HepG2 (cell line): ENCODE data around the gene MYLK. TPM values are rescaled to one million over a fixed set of nuclear protein-coding genes. Genes with fewer than 3 reads are reported as not detected.

Source experiments
- ATF2 ChIP-seq: sonication (generic); formaldehyde crosslinking; IDR thresholded peaks from 2 replicates; pipeline ENCODE4 v1.4.0; 2020; ENCODE audit warnings: missing genetic modification reagents
- ATF7 ChIP-seq, 2 experiments: fragments of 450-650 bp in 1 of 2; sonication (generic) in 1 of 2; formaldehyde crosslinking in 1 of 2; IDR thresholded peaks; 2 replicates each; pipeline versions ENCODE4 v1.4.0 to v1.6.1; 2016 to 2020; ENCODE audit warnings: antibody characterized with exemption in 1 of 2, mild to moderate bottlenecking in 1 of 2, missing genetic modification reagents in 1 of 2
- CAMTA2 ChIP-seq: sonication (generic); formaldehyde crosslinking; IDR thresholded peaks from 2 replicates; pipeline ENCODE4 v1.4.0; 2020; ENCODE audit warnings: mild to moderate bottlenecking, missing genetic modification reagents, borderline replicate concordance
- E2F2 ChIP-seq: sonication (generic); formaldehyde crosslinking; IDR thresholded peaks from 2 replicates; pipeline ENCODE4 v1.4.0; 2020; ENCODE audit warnings: missing genetic modification reagents, borderline replicate concordance
- EHMT2 ChIP-seq: fragments of 200-600 bp; sonication (generic); IDR thresholded peaks from 2 replicates; pipeline ENCODE4 v1.7.0; 2017; ENCODE audit warnings: antibody characterized with exemption, low read depth, low read length, borderline replicate concordance
- HNF4G ChIP-seq, 2 experiments: sonication (generic) in 1 of 2; formaldehyde crosslinking in 1 of 2; IDR thresholded peaks; 2 replicates each; pipeline versions ENCODE4 v1.4.0 to v1.6.1; 2011 to 2020; ENCODE audit warnings: borderline replicate concordance in 2 of 2, low read depth in 2 of 2, mild to moderate bottlenecking in 2 of 2, low read length in 1 of 2, missing genetic modification reagents in 1 of 2, moderate library complexity in 1 of 2
- MED1 ChIP-seq: sonication (generic); formaldehyde crosslinking; IDR thresholded peaks from 2 replicates; pipeline ENCODE4 v1.4.0; 2020; ENCODE audit warnings: missing genetic modification reagents
- MXD4 ChIP-seq: IDR thresholded peaks from 2 replicates; pipeline ENCODE4 v1.6.1; 2016; ENCODE audit warnings: mild to moderate bottlenecking, missing biosample characterization, missing genetic modification reagents
- RBFOX2 ChIP-seq: fragments of 200-400 bp; formaldehyde crosslinking; IDR thresholded peaks from 2 replicates; pipeline ENCODE4 v1.6.1; 2017; ENCODE audit warnings: low read depth, mild to moderate bottlenecking, low read length
- SMAD9 ChIP-seq: sonication (generic); formaldehyde crosslinking; IDR thresholded peaks from 2 replicates; pipeline ENCODE4 v1.5.1; 2020; ENCODE audit warnings: mild to moderate bottlenecking, missing genetic modification reagents
- TBX3 ChIP-seq: fragments of 450-650 bp; IDR thresholded peaks from 2 replicates; pipeline ENCODE4 v1.6.1; 2017; ENCODE audit warnings: antibody characterized with exemption, mild to moderate bottlenecking, inconsistent platforms, borderline replicate concordance
- TRIM22 ChIP-seq: fragments of 450-650 bp; IDR thresholded peaks from 2 replicates; pipeline ENCODE4 v1.6.1; 2017
- XRCC5 ChIP-seq: fragments of 200-400 bp; formaldehyde crosslinking; optimal IDR thresholded peaks from 2 replicates; pipeline ENCODE3; 2017; ENCODE audit warnings: mild to moderate bottlenecking, low read length
- YY1 ChIP-seq: IDR thresholded peaks from 2 replicates; pipeline ENCODE4 v1.6.1; 2011; ENCODE audit warnings: low read length, low read depth, moderate library complexity, mild to moderate bottlenecking; ENCODE audit not compliant: insufficient read depth, insufficient replicate concordance
- ZNF292 ChIP-seq: sonication (generic); formaldehyde crosslinking; IDR thresholded peaks from 2 replicates; pipeline ENCODE4 v1.8.1; 2022; ENCODE audit warnings: mild to moderate bottlenecking, low read depth, missing genetic modification reagents, borderline replicate concordance
- ZNF619 ChIP-seq: sonication (generic); formaldehyde crosslinking; IDR thresholded peaks from 2 replicates; pipeline ENCODE4 v1.4.0; 2020; ENCODE audit warnings: mild to moderate bottlenecking, missing genetic modification reagents
- ZNF629 ChIP-seq: sonication (generic); formaldehyde crosslinking; conservative IDR thresholded peaks from 2 replicates; pipeline ENCODE4 v1.5.0; 2020; ENCODE audit warnings: missing genetic modification reagents
- ZNF652 ChIP-seq: IDR thresholded peaks from 2 replicates; pipeline ENCODE4 v1.6.1; 2016; ENCODE audit warnings: low read depth, borderline replicate concordance
- ZNF724P ChIP-seq: sonication (generic); formaldehyde crosslinking; IDR thresholded peaks from 2 replicates; pipeline ENCODE4 v1.8.0; 2022; ENCODE audit warnings: missing genetic modification reagents, borderline replicate concordance
- polyA plus RNA-seq, 8 experiments: library from polyadenylated mRNA; depleted of rRNA in 3 of 8; stranded (reverse) in 7 of 8; unstranded in 1 of 8; fragments of >200 nt; fragmentation: Illumina TruSeq in 4 of 8; extraction: Trizol in 4 of 8; gene quantifications; 2 replicates each; pipeline versions ENCODE4 v1.2.1 to v1.2.3, GENCODE V29; 2011 to 2016; ENCODE audit warnings: low read depth in 4 of 8, missing spikeins in 1 of 8, mixed read lengths in 1 of 8; ENCODE audit not compliant: insufficient read depth in 1 of 8
- total RNA-seq, 5 experiments: library from RNA; depleted of rRNA; stranded (reverse); fragments of >200 nt; fragmentation: Illumina TruSeq; extraction: Trizol; gene quantifications; 2 replicates each; pipeline ENCODE4 v1.2.3, GENCODE V29; 2016; ENCODE audit warnings: low read depth in 1 of 5
- TF ChIP-seq, protein P1 (sequence below): sonication (generic); formaldehyde crosslinking; IDR thresholded peaks from 2 replicates; pipeline ENCODE4 v1.4.0; 2020; ENCODE audit warnings: missing genetic modification reagents
- TF ChIP-seq, protein P2 (sequence below): IDR thresholded peaks from 2 replicates; pipeline ENCODE4 v1.6.1; 2016; ENCODE audit warnings: missing genetic modification reagents, missing compliant biosample characterization
- TF ChIP-seq, protein P3 (sequence below): sonication (generic); formaldehyde crosslinking; IDR thresholded peaks from 2 replicates; pipeline ENCODE4 v1.8.0; 2022; ENCODE audit warnings: low read depth, missing genetic modification reagents

MYLK gene
- total and polyA plus RNA-seq, 2 of the 13 experiments (the other 11 are each of a cell fraction or from before 2014, with no cell fraction given): 10.6 to 34.9 TPM

GRCh38 chr3:123642182-123642956 lies 241.8 kb downstream of the MYLK start (continued):
- TF ChIP-seq, protein P1, sequence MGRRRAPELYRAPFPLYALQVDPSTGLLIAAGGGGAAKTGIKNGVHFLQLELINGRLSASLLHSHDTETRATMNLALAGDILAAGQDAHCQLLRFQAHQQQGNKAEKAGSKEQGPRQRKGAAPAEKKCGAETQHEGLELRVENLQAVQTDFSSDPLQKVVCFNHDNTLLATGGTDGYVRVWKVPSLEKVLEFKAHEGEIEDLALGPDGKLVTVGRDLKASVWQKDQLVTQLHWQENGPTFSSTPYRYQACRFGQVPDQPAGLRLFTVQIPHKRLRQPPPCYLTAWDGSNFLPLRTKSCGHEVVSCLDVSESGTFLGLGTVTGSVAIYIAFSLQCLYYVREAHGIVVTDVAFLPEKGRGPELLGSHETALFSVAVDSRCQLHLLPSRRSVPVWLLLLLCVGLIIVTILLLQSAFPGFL (CRISPR knock-in tag): no peak
- TF ChIP-seq TBX3: no peak
- TF ChIP-seq ZNF724P: no peak
- TF ChIP-seq ZNF652 (CRISPR knock-in tag): no peak
- TF ChIP-seq, protein P2, sequence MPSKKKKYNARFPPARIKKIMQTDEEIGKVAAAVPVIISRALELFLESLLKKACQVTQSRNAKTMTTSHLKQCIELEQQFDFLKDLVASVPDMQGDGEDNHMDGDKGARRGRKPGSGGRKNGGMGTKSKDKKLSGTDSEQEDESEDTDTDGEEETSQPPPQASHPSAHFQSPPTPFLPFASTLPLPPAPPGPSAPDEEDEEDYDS (CRISPR knock-in tag): no peak; the same call in 1 of the 2 replicates
- TF ChIP-seq SMAD9 (CRISPR knock-in tag): no peak
- TF ChIP-seq EHMT2: no peak
- no peak for TF ChIP-seq HNF4G (IDR thresholded peaks at IDR 0.05; ENCODE audit: borderline replicate concordance, low read depth, low read length)
- TF ChIP-seq HNF4G (CRISPR knock-in tag; IDR thresholded peaks at IDR 0.05; ENCODE audit: borderline replicate concordance, low read depth): no peak
- peak; percentile 64 for TF ChIP-seq XRCC5
- TF ChIP-seq ZNF292 (CRISPR knock-in tag): peak; percentile 26; the same call in 1 of the 2 replicates
- peak; percentile 44; the same call in 1 of the 2 replicates for TF ChIP-seq ATF2 (CRISPR knock-in tag)
- TF ChIP-seq ZNF619 (CRISPR knock-in tag): no peak
- TF ChIP-seq ATF7 (IDR thresholded peaks at IDR 0.05): no peak
- TF ChIP-seq ATF7 (CRISPR knock-in tag; IDR thresholded peaks at IDR 0.05): no peak
- no peak; the same call in 1 of the 2 replicates for TF ChIP-seq MED1 (CRISPR knock-in tag)
- TF ChIP-seq YY1: peak; percentile 38
- no peak for TF ChIP-seq ZNF629 (CRISPR knock-in tag)
- TF ChIP-seq RBFOX2: no peak
- TF ChIP-seq TRIM22: no peak
- TF ChIP-seq MXD4: peak; percentile 51
- no peak for TF ChIP-seq E2F2
- TF ChIP-seq, protein P3, sequence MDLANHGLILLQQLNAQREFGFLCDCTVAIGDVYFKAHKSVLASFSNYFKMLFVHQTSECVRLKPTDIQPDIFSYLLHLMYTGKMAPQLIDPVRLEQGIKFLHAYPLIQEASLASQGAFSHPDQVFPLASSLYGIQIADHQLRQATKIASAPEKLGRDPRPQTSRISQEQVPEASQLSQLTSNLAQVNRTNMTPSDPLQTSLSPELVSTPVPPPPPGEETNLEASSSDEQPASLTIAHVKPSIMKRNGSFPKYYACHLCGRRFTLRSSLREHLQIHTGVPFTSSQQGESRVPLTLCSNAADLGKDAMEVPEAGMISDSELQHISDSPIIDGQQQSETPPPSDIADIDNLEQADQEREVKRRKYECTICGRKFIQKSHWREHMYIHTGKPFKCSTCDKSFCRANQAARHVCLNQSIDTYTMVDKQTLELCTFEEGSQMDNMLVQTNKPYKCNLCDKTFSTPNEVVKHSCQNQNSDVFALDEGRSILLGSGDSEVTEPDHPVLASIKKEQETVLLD (CRISPR knock-in tag): no peak
- no peak for TF ChIP-seq CAMTA2 (CRISPR knock-in tag)
